WTC11 (cell line): ENCODE results near the gene DAND5. TPM values are rescaled to one million over a fixed set of nuclear protein-coding genes. Genes with fewer than 3 reads are reported as not detected.

ENCODE experiments used
- ATAC-seq: fragments of 200-7000 bp; cut with Tn5 transposase; 2 replicates; pipeline ENCODE4 v1.10.0; 2021; ENCODE audit warnings: mild to moderate bottlenecking, moderate library complexity
- CTCF ChIA-PET: fragments of 300-600 bp; sonication (Branson Sonifier 250); formaldehyde crosslinking; loops from one replicate; lab custom pipeline; 2021; ENCODE audit warnings: antibody characterized with exemption; lab: Charles Lee
- POLR2A ChIA-PET: fragments of 350-600 bp; sonication (Branson Sonifier 250); formaldehyde crosslinking; loops from one replicate; lab custom pipeline; 2021; ENCODE audit warnings: antibody characterized with exemption; lab: Charles Lee
- DNase-seq: peaks from one replicate; pipeline ENCODE4 v3.0.0; 2021; ENCODE audit warnings: low spot score
- H3K27ac Mint-ChIP-seq: 2 replicates; pipeline ENCODE4 v1.8.0; 2021; ENCODE audit warnings: mixed read lengths
- H3K27me3 Mint-ChIP-seq: 2 replicates; pipeline ENCODE4 v1.8.0; 2021; ENCODE audit warnings: low read depth, mild to moderate bottlenecking, moderate library complexity, mixed read lengths
- H3K36me3 Mint-ChIP-seq: 2 replicates; pipeline ENCODE4 v1.8.0; 2021; ENCODE audit warnings: mixed read lengths
- H3K4me1 Mint-ChIP-seq: 2 replicates; pipeline ENCODE4 v1.8.0; 2022; ENCODE audit warnings: mixed read lengths
- H3K4me3 Mint-ChIP-seq: 2 replicates; pipeline ENCODE4 v1.8.0; 2021; ENCODE audit warnings: mild to moderate bottlenecking, moderate library complexity, mixed read lengths
- H3K9me3 Mint-ChIP-seq: 2 replicates; pipeline ENCODE4 v1.8.0; 2021; ENCODE audit warnings: mixed read lengths
- ATF3 ChIP-seq: sonication (generic); formaldehyde crosslinking; conservative IDR thresholded peaks from 2 replicates; pipeline ENCODE4 v1.8.1; 2022; ENCODE audit warnings: mild to moderate bottlenecking, missing genetic modification reagents
- CBFB ChIP-seq: sonication (generic); formaldehyde crosslinking; IDR thresholded peaks from 2 replicates; pipeline ENCODE4 v1.8.1; 2022; ENCODE audit warnings: mild to moderate bottlenecking, low read depth, missing genetic modification reagents
- E2F5 ChIP-seq: sonication (generic); formaldehyde crosslinking; IDR thresholded peaks from 2 replicates; pipeline ENCODE4 v1.8.1; 2022; ENCODE audit warnings: mild to moderate bottlenecking, moderate library complexity, missing genetic modification reagents
- ERG ChIP-seq: fragments of 250-450 bp; sonication (Bioruptor Pico); IDR thresholded peaks from 2 replicates; pipeline ENCODE4 v1.8.0; 2021; ENCODE audit warnings: mild to moderate bottlenecking
- FOXJ3 ChIP-seq: sonication (generic); formaldehyde crosslinking; IDR thresholded peaks from 2 replicates; pipeline ENCODE4 v1.9.0; 2021; ENCODE audit warnings: missing genetic modification reagents, mild to moderate bottlenecking, borderline replicate concordance
- FOXK1 ChIP-seq: sonication (generic); formaldehyde crosslinking; IDR thresholded peaks from 2 replicates; pipeline ENCODE4 v1.8.0; 2022; ENCODE audit warnings: mild to moderate bottlenecking, moderate library complexity, missing genetic modification reagents
- FOXP1 ChIP-seq: sonication (generic); formaldehyde crosslinking; IDR thresholded peaks from 2 replicates; pipeline ENCODE4 v1.8.0; 2022; ENCODE audit warnings: missing genetic modification reagents, mild to moderate bottlenecking, moderate library complexity, borderline replicate concordance
- FOXP4 ChIP-seq: sonication (generic); formaldehyde crosslinking; IDR thresholded peaks from 2 replicates; pipeline ENCODE4 v1.8.0; 2022; ENCODE audit warnings: mild to moderate bottlenecking, missing genetic modification reagents
- GABPB1 ChIP-seq: sonication (generic); formaldehyde crosslinking; IDR thresholded peaks from 2 replicates; pipeline ENCODE4 v1.8.1; 2023; ENCODE audit warnings: mild to moderate bottlenecking, missing genetic modification reagents
- GTF2I ChIP-seq: fragments of 250-450 bp; sonication (Bioruptor Pico); conservative IDR thresholded peaks from 2 replicates; pipeline ENCODE4 v1.4.0; 2021; ENCODE audit warnings: mild to moderate bottlenecking
- HMGA2 ChIP-seq: fragments of 250-450 bp; sonication (Bioruptor Pico); IDR thresholded peaks from 2 replicates; pipeline ENCODE4 v1.4.0; 2021; ENCODE audit warnings: mild to moderate bottlenecking, moderate library complexity
- MAX ChIP-seq: sonication (generic); formaldehyde crosslinking; IDR thresholded peaks from 2 replicates; pipeline ENCODE4 v1.8.0; 2022; ENCODE audit warnings: mild to moderate bottlenecking, missing genetic modification reagents
- MLX ChIP-seq: sonication (generic); formaldehyde crosslinking; IDR thresholded peaks from 2 replicates; pipeline ENCODE4 v1.8.1; 2023; ENCODE audit warnings: mild to moderate bottlenecking, missing genetic modification reagents, moderate library complexity
- MXD4 ChIP-seq: fragments of 250-450 bp; sonication (Bioruptor Pico); IDR thresholded peaks from 2 replicates; pipeline ENCODE4 v1.8.0; 2021; ENCODE audit warnings: mild to moderate bottlenecking, moderate library complexity, borderline replicate concordance
- MYBL2 ChIP-seq: sonication (generic); formaldehyde crosslinking; IDR thresholded peaks from 2 replicates; pipeline ENCODE4 v1.8.1; 2023; ENCODE audit warnings: mild to moderate bottlenecking, moderate library complexity, missing genetic modification reagents
- NFYB ChIP-seq: sonication (generic); formaldehyde crosslinking; conservative IDR thresholded peaks from 2 replicates; pipeline ENCODE4 v1.8.0; 2022; ENCODE audit warnings: low read depth, missing genetic modification reagents
- OVOL2 ChIP-seq: fragments of 250-450 bp; sonication (Bioruptor Pico); IDR thresholded peaks from 2 replicates; pipeline ENCODE4 v1.9.0; 2021; ENCODE audit warnings: mild to moderate bottlenecking, borderline replicate concordance
- PRDM15 ChIP-seq: sonication (generic); formaldehyde crosslinking; IDR thresholded peaks from 2 replicates; pipeline ENCODE4 v1.8.0; 2022; ENCODE audit warnings: missing genetic modification reagents
- PRRX2 ChIP-seq: fragments of 250-450 bp; sonication (Bioruptor Pico); IDR thresholded peaks from 2 replicates; pipeline ENCODE4 v1.8.0; 2021; ENCODE audit warnings: mild to moderate bottlenecking
- RORB ChIP-seq: fragments of 250-450 bp; sonication (Bioruptor Pico); IDR thresholded peaks from 2 replicates; pipeline ENCODE4 v1.9.0; 2021; ENCODE audit warnings: mild to moderate bottlenecking
- USF1 ChIP-seq: sonication (generic); formaldehyde crosslinking; IDR thresholded peaks from 2 replicates; pipeline ENCODE4 v1.8.0; 2022; ENCODE audit warnings: mild to moderate bottlenecking, missing genetic modification reagents
- ZBTB21 ChIP-seq: sonication (generic); formaldehyde crosslinking; IDR thresholded peaks from 2 replicates; pipeline ENCODE4 v1.8.1; 2023; ENCODE audit warnings: mild to moderate bottlenecking, missing genetic modification reagents, borderline replicate concordance
- ZNF121 ChIP-seq: sonication (generic); formaldehyde crosslinking; IDR thresholded peaks from 2 replicates; pipeline ENCODE4 v1.8.0; 2023; ENCODE audit warnings: missing genetic modification reagents
- ZNF219 ChIP-seq: sonication (generic); formaldehyde crosslinking; IDR thresholded peaks from 2 replicates; pipeline ENCODE4 v1.8.0; 2023; ENCODE audit warnings: missing genetic modification reagents, mild to moderate bottlenecking, borderline replicate concordance
- total RNA-seq: library from RNA; stranded (reverse); gene quantifications from 3 replicates; pipeline ENCODE4 v1.2.3, GENCODE V29; 2021

DAND5 gene
- total RNA-seq, 1 experiment from 2014 or later: 0.22 TPM

GRCh38 chr19:12944104-12944674 lies 25.2 kb upstream of the DAND5 start:
- H3K4me3 Mint-ChIP-seq: no peak overlapping the region
- no peaks in the 10 kb centered on the region; the same call in 1 of the 2 replicates for H3K27me3 Mint-ChIP-seq
- POLR2A ChIA-PET: no interaction called here

GRCh38 chr19:12945479-12946091 lies 23.8 kb upstream of the DAND5 start, which contains the start of gene RAD23A:
Gene RAD23A (plus strand): TSS chr19:12945862. CDS start chr19:12945949, 87 bp downstream.
- Mint-ChIP-seq H3K27ac (peak within 1 kb of the TSS; percentile 98), H3K36me3 (peaks cover 70% of the 10 kb centered on the region), H3K27me3 (no peaks in the 10 kb centered on the region; the same call in 1 of the 2 replicates), H3K4me3 (peak within 1 kb of the TSS; percentile 90), H3K9me3 (no peaks in the 10 kb centered on the region), H3K4me1 (peaks cover 17% of the 10 kb centered on the region)
- CTCF ChIA-PET: interaction anchor here (0.8 to 1.5 kb wide), 5 partner anchors 8 to 155 kb away, joined by 3 to 11 read pairs (median 3); partner anchors contain the start of gene GCDH
- ATAC-seq: peak; percentile 67
- POLR2A ChIA-PET: interaction anchor here (0.6 to 1.3 kb wide), 6 partner anchors 9 to 55 kb away, joined by 3 to 10 read pairs (median 4); partner anchors contain the start of genes FARSA, GADD45GIP1 and GCDH
- DNase-seq: peak; percentile 98
- TF ChIP-seq E2F5 (CRISPR knock-in tag) (peak; percentile 94), FOXP4 (peak; percentile 79), NFYB (no peak; the same call in 1 of the 2 replicates), ERG (CRISPR knock-in tag) (peak; percentile 98), FOXK1 (CRISPR knock-in tag) (peak; percentile 94), ZNF121 (CRISPR knock-in tag) (no peak), OVOL2 (CRISPR knock-in tag) (peak; percentile 69; the same call in 1 of the 2 replicates)

More at GRCh38 chr19:12944104-12944674, 25.2 kb upstream of the DAND5 start:
- Mint-ChIP-seq H3K4me1 (peaks cover 29% of the 10 kb centered on the region), H3K27ac (no peak overlapping the region), H3K9me3 (no peaks in the 10 kb centered on the region), H3K36me3 (peaks cover 73% of the 10 kb centered on the region)
- ATAC-seq: no peak
- CTCF ChIA-PET: interaction anchor here (1.2 kb wide), 1 partner anchor 21 kb away, joined by 5 read pairs; no protein-coding TSS in a partner anchor
- TF ChIP-seq CBFB: no peak
- TF ChIP-seq MYBL2 (CRISPR knock-in tag): no peak
- TF ChIP-seq MXD4 (CRISPR knock-in tag): no peak
- TF ChIP-seq GABPB1 (CRISPR knock-in tag): no peak
- no peak for TF ChIP-seq GTF2I
- TF ChIP-seq PRRX2 (CRISPR knock-in tag): no peak
- no peak for TF ChIP-seq MAX (CRISPR knock-in tag)
- TF ChIP-seq FOXP1 (CRISPR knock-in tag): no peak
- TF ChIP-seq ZNF219 (CRISPR knock-in tag): no peak
- no peak for TF ChIP-seq HMGA2 (CRISPR knock-in tag)
- no peak for TF ChIP-seq ZNF121 (CRISPR knock-in tag)
- no peak for TF ChIP-seq NFYB
- no peak for TF ChIP-seq MLX (CRISPR knock-in tag)
- TF ChIP-seq FOXJ3: no peak
- TF ChIP-seq ATF3 (CRISPR knock-in tag): no peak
- no peak for TF ChIP-seq ZBTB21 (CRISPR knock-in tag)
- no peak for TF ChIP-seq RORB
- no peak for TF ChIP-seq PRDM15 (CRISPR knock-in tag)
- no peak for TF ChIP-seq USF1 (CRISPR knock-in tag)
- DNase-seq: no peak
